Measurements from ENCODE around the gene OR5L2. TPM values are rescaled to one million over a fixed set of nuclear protein-coding genes. Genes with fewer than 3 reads are reported as not detected.
"Not testable (repeated sequence)": the region's sequence is repeated elsewhere in the genome, so short reads cannot be mapped to it uniquely, and the experiment has no call there.

The OR5L2 gene
- total RNA-seq, result not detected

DNA sequence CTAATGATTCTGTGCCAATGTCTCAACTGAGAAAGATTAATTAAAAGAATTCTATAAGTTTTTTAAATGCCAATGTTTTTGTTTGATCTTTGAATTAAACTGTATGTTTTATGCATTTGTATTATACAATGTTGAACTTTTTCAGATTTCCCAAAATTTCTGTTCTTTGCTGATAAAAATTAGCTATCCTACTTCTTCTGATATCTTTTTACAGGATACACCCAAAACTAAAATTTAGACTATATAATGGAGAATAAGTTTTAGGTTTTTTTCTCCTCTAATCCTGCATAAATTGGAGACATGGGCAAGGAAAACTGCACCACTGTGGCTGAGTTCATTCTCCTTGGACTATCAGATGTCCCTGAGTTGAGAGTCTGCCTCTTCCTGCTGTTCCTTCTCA, at the start of gene OR5L2:
TSS of gene OR5L2 (plus strand) at position 301 of the 400 bp plus-strand sequence. CDS start at position 301, 0 bp downstream.
- no peak within 1 kb of the TSS for H3K27ac Mint-ChIP-seq
- H3K4me3 Mint-ChIP-seq, result no peak within 1 kb of the TSS
- no peaks in the 10 kb centered on the region for H3K27me3 Mint-ChIP-seq
- H3K36me3 Mint-ChIP-seq, result no peaks in the 10 kb centered on the region
- peaks cover 5% of the 10 kb centered on the region for H3K9me3 Mint-ChIP-seq
- DNase-seq, result no peak
- no peaks in the 10 kb centered on the region for H3K4me1 Mint-ChIP-seq

- H3K4me3 Mint-ChIP-seq, result no peak overlapping the region
- H3K27me3 Mint-ChIP-seq, result no peaks in the 10 kb centered on the region
- no peak overlapping the region for H3K27ac Mint-ChIP-seq
- H3K4me1 Mint-ChIP-seq, result no peaks in the 10 kb centered on the region
- H3K9me3 Mint-ChIP-seq, result peaks cover 4% of the 10 kb centered on the region
- H3K36me3 Mint-ChIP-seq, result no peaks in the 10 kb centered on the region
- DNase-seq, result no peak
Observed at GRCh38 chr11:55791606-55792005, 35.4 kb upstream of the OR5L2 start.

DNA sequence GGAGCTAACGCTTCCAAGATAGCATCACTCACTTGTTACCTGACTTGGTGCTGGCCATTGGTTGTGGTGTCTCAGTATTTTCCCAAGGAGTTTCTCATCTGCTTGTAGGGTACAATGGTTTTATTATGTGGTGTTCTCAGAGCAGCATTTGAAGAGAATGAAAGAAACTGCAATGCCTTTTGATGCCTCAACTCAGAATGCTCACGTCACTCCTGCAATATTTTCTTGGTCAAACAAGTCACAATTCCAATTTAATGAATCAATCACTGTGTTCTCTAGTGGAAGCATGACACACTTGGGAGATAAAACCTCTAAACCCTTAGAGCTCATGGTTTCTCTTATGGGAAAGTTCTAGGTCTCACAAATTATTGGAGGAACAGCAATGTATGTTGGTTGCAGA, 33.7 kb upstream of the OR5L2 start:
- Mint-ChIP-seq H3K27me3 (no peaks in the 10 kb centered on the region), H3K36me3 (no peaks in the 10 kb centered on the region), H3K27ac (no peak overlapping the region), H3K4me3 (no peak overlapping the region), H3K4me1 (no peaks in the 10 kb centered on the region), H3K9me3 (no peaks in the 10 kb centered on the region)
- DNase-seq, result no peak

GRCh38 chr11:55795256-55795655, 31.8 kb upstream of the OR5L2 start, which contains the start of gene OR5D14:
OR5D14 (plus strand) TSS chr11:55795556; CDS start chr11:55795556, 0 bp downstream.
- DNase-seq, result no peak
- Mint-ChIP-seq H3K36me3 (no peaks in the 10 kb centered on the region), H3K27ac (no peak within 1 kb of the TSS)

GRCh38 chr11:55806248-55806647, 20.8 kb upstream of the OR5L2 start:
- Mint-ChIP-seq H3K27me3 (no peaks in the 10 kb centered on the region), H3K36me3 (no peaks in the 10 kb centered on the region), H3K4me1 (no peaks in the 10 kb centered on the region), H3K4me3 (no peak overlapping the region), H3K9me3 (peaks cover 28% of the 10 kb centered on the region), H3K27ac (no peak overlapping the region)
- DNase-seq, result no peak

More at GRCh38 chr11:55795256-55795655, 31.8 kb upstream of the OR5L2 start, which contains the start of gene OR5D14:
- no peak within 1 kb of the TSS for H3K4me3 Mint-ChIP-seq
- no peaks in the 10 kb centered on the region for H3K27me3 Mint-ChIP-seq
- no peaks in the 10 kb centered on the region for H3K4me1 Mint-ChIP-seq
- peaks cover 3% of the 10 kb centered on the region for H3K9me3 Mint-ChIP-seq

DNA sequence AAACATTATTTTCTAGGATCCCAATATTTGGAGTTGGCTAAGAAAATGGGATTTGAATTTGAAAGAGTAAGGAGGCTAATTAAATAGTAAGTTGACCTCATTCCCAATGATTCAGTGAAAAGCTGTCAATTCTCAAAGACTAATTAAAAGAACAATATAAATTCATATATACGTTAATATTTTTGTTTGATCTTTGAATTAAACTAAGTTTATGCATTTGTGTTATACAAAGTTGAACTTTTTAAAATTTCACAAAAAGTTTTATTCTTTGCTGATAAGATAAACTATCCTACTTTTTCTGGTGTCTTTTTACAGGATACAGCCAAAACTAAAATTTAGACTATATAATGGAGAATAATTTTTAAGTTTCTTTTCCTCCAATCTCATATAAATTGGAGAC, 16.0 kb upstream of the OR5L2 start, which contains the start of gene OR5L1:
TSS of gene OR5L1 (plus strand) at position 301 of the 400 bp plus-strand sequence. CDS start 100 bp downstream, outside the sequence.
- no peaks in the 10 kb centered on the region for H3K36me3 Mint-ChIP-seq
- H3K27ac Mint-ChIP-seq, result no peak within 1 kb of the TSS
- H3K4me1 Mint-ChIP-seq, result no peaks in the 10 kb centered on the region
- H3K27me3 Mint-ChIP-seq, result no peaks in the 10 kb centered on the region
- peaks cover 14% of the 10 kb centered on the region for H3K9me3 Mint-ChIP-seq
- DNase-seq, result no peak
- H3K4me3 Mint-ChIP-seq, result no peak within 1 kb of the TSS

DNA sequence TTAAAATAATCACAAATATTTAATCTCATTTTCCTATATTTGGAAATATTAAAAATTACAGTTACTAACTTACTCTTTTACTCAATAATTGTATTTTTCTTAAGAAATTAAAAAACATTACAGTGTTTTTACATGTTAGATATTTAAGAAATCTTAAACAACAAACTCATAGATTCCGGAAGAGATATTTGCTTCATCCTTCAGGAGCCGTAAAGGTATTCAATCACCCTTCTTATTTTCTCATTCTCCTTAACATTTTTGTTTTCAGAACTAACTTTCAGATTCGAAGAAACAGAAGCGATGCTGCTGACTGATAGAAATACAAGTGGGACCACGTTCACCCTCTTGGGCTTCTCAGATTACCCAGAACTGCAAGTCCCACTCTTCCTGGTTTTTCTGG, 7.7 kb upstream of the OR5L2 start, which contains the start of gene OR5D18:
TSS of gene OR5D18 (plus strand) at position 301 of the 400 bp plus-strand sequence. CDS start at position 301, 0 bp downstream.
- Mint-ChIP-seq H3K9me3 (peaks cover 19% of the 10 kb centered on the region), H3K27me3 (no peaks in the 10 kb centered on the region), H3K4me3 (no peak within 1 kb of the TSS), H3K27ac (no peak within 1 kb of the TSS), H3K4me1 (no peaks in the 10 kb centered on the region), H3K36me3 (no peaks in the 10 kb centered on the region)
- no peak for DNase-seq

GRCh38 chr11:55838452-55838851, 11.4 kb downstream of the OR5L2 start, which contains the start of gene OR5D16:
OR5D16 (plus strand) TSS chr11:55838752; CDS start chr11:55838752, 0 bp downstream.
- no peaks in the 10 kb centered on the region for H3K27me3 Mint-ChIP-seq
- H3K4me1 Mint-ChIP-seq, result no peaks in the 10 kb centered on the region
- H3K27ac Mint-ChIP-seq, result no peak within 1 kb of the TSS
- H3K9me3 Mint-ChIP-seq, result peaks cover 10% of the 10 kb centered on the region
- no peaks in the 10 kb centered on the region for H3K36me3 Mint-ChIP-seq
- H3K4me3 Mint-ChIP-seq, result no peak within 1 kb of the TSS
- DNase-seq, result no peak

- H3K36me3 Mint-ChIP-seq, result no peaks in the 10 kb centered on the region
- H3K27ac Mint-ChIP-seq, result no peak overlapping the region
- DNase-seq, result no peak
- peaks cover 13% of the 10 kb centered on the region for H3K9me3 Mint-ChIP-seq
- H3K4me3 Mint-ChIP-seq, result no peak overlapping the region
- no peaks in the 10 kb centered on the region for H3K4me1 Mint-ChIP-seq
- H3K27me3 Mint-ChIP-seq, result no peaks in the 10 kb centered on the region
Observed at GRCh38 chr11:55847453-55847852, 20.4 kb downstream of the OR5L2 start.

- H3K36me3 Mint-ChIP-seq, result no peaks in the 10 kb centered on the region
- H3K4me3 Mint-ChIP-seq, result no peak overlapping the region
- H3K4me1 Mint-ChIP-seq, result no peaks in the 10 kb centered on the region
- no peak overlapping the region for H3K27ac Mint-ChIP-seq
- H3K27me3 Mint-ChIP-seq, result no peaks in the 10 kb centered on the region
- no peak for DNase-seq
- peaks cover 16% of the 10 kb centered on the region for H3K9me3 Mint-ChIP-seq
Observed at GRCh38 chr11:55849037-55849436, 22.0 kb downstream of the OR5L2 start.

- Mint-ChIP-seq H3K4me3 (no peak overlapping the region), H3K36me3 (no peaks in the 10 kb centered on the region), H3K27me3 (no peaks in the 10 kb centered on the region), H3K4me1 (no peaks in the 10 kb centered on the region), H3K27ac (no peak overlapping the region), H3K9me3 (peaks cover 6% of the 10 kb centered on the region)
- DNase-seq, result no peak
Observed at GRCh38 chr11:55852141-55852540, 25.1 kb downstream of the OR5L2 start.

GRCh38 chr11:55854704-55855103, 27.7 kb downstream of the OR5L2 start:
- Mint-ChIP-seq H3K4me3 (no peak overlapping the region), H3K9me3 (peaks cover 8% of the 10 kb centered on the region), H3K27ac (no peak overlapping the region), H3K36me3 (no peaks in the 10 kb centered on the region), H3K4me1 (no peaks in the 10 kb centered on the region), H3K27me3 (no peaks in the 10 kb centered on the region)
- no peak for DNase-seq

GRCh38 chr11:55867354-55867753, 40.3 kb downstream of the OR5L2 start:
- not testable (repeated sequence) for H3K27me3 Mint-ChIP-seq, H3K4me1 Mint-ChIP-seq, H3K36me3 Mint-ChIP-seq, H3K4me3 Mint-ChIP-seq, DNase-seq, H3K27ac Mint-ChIP-seq, H3K9me3 Mint-ChIP-seq

- H3K27me3 Mint-ChIP-seq, H3K36me3 Mint-ChIP-seq, H3K9me3 Mint-ChIP-seq, H3K4me1 Mint-ChIP-seq, H3K4me3 Mint-ChIP-seq, DNase-seq, H3K27ac Mint-ChIP-seq: not testable (repeated sequence)
Observed at GRCh38 chr11:55872731-55873130, 45.7 kb downstream of the OR5L2 start.

- H3K27ac Mint-ChIP-seq, H3K4me3 Mint-ChIP-seq, H3K27me3 Mint-ChIP-seq, DNase-seq, H3K4me1 Mint-ChIP-seq, H3K36me3 Mint-ChIP-seq, H3K9me3 Mint-ChIP-seq: not testable (repeated sequence)
Observed at GRCh38 chr11:55873146-55873545, 46.1 kb downstream of the OR5L2 start.

All from activated naive CD8-positive, alpha-beta T cell treated with anti-CD3 and anti-CD28 coated beads for 36 hours (primary cell).